A549 (cell line): Measurements from ENCODE around the gene FUOM.

Source experiments
- CHD4 ChIP-seq: fragments of 200-600 bp; sonication (generic); IDR thresholded peaks from 2 replicates; pipeline ENCODE4 v1.6.1; 2016; ENCODE audit warnings: antibody characterized with exemption, mild to moderate bottlenecking, borderline replicate concordance
- EP300 ChIP-seq, 2 experiments: fragments of >200 bp; sonication (Bioruptor Twin); formaldehyde crosslinking; IDR thresholded peaks; 2 replicates in 1 of 2; 3 replicates in 1 of 2; pipeline ENCODE4 v1.6.1; 2016 to 2017
- FOSB ChIP-seq: fragments of 250-450 bp; sonication (Bioruptor Pico); IDR thresholded peaks from 2 replicates; pipeline ENCODE4 v1.5.0; 2020; ENCODE audit warnings: mild to moderate bottlenecking, moderate library complexity
- KDM5A ChIP-seq: fragments of 200-600 bp; sonication (generic); IDR thresholded peaks from 2 replicates; pipeline ENCODE4 v1.6.1; 2016; ENCODE audit warnings: antibody characterized with exemption, mild to moderate bottlenecking
- MAZ ChIP-seq: fragments of 150-350 bp; IDR thresholded peaks from 2 replicates; pipeline ENCODE4 v1.6.1; 2014; ENCODE audit warnings: antibody characterized with exemption, low read depth, low read length, borderline replicate concordance
- MYC ChIP-seq: IDR thresholded peaks from 2 replicates; pipeline ENCODE4 v1.6.1; 2012; ENCODE audit warnings: mild to moderate bottlenecking, inconsistent platforms, low read length, improper control_type of control experiment, borderline replicate concordance
- POLR2A ChIP-seq: IDR thresholded peaks from 2 replicates; pipeline ENCODE4 v1.6.1; 2012; ENCODE audit warnings: mild to moderate bottlenecking, low read length
- RARB ChIP-seq: fragments of 250-450 bp; sonication (Bioruptor Pico); IDR thresholded peaks from 2 replicates; pipeline ENCODE4 v1.8.0; 2021; ENCODE audit warnings: mild to moderate bottlenecking, moderate library complexity
- RFX5 ChIP-seq: fragments of 450-650 bp; IDR thresholded peaks from 2 replicates; pipeline ENCODE4 v1.7.1; 2014; ENCODE audit warnings: antibody characterized with exemption, mild to moderate bottlenecking, moderate library complexity
- RNF2 ChIP-seq: fragments of 200-600 bp; sonication (generic); IDR thresholded peaks from 2 replicates; pipeline ENCODE4 v1.6.1; 2016; ENCODE audit warnings: low read depth, mild to moderate bottlenecking, antibody characterized with exemption, moderate library complexity, borderline replicate concordance
- TF ChIP-seq, protein P1 (sequence below): fragments of >200 bp; sonication (Bioruptor Twin); formaldehyde crosslinking; IDR thresholded peaks from 3 replicates; pipeline ENCODE4 v1.5.1; 2016
- TF ChIP-seq, protein P2 (sequence below): fragments of 200-600 bp; sonication (generic); IDR thresholded peaks from 2 replicates; pipeline ENCODE4 v1.6.1; 2016; ENCODE audit warnings: antibody characterized with exemption, mild to moderate bottlenecking, moderate library complexity

DNA sequence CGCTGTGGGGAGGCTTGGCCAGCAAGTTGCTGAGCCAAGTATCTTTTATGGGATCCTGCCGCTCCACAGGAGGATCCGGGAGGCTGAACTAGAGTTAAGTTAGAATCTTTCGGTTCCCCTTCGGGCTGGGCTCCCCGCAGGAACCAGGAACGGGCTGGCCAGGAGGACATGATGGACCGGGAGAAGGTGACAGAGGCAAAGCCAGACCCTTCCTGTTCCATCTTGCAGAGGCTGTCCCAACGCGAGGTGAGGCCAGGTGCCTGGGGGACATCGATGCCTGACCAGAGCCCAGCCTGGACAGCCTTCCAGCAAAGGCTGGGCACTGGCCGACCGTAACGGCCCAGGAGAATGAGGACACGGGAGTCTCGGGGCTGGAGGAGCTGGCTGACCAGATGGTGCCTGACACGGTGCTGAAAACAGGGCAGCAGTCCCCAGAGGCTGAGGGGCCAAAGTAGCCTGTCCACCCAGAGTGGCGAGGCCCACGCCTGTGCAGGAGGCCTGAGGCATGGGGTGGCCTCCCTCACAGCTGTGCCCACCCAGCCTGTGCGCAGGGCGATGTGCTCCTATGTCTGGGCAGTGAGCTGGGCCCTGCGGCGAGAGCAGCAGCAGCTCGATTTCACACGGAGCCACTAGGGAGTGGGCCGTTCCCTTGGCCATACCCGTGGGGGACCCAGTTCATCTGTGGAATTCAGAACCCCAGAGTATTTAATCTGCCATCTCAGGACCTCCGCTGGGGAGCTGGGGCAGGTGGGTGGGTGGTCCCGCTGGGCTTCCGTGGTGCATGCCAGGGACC, 19.4 kb upstream of the FUOM start:
- TF ChIP-seq, protein P1, sequence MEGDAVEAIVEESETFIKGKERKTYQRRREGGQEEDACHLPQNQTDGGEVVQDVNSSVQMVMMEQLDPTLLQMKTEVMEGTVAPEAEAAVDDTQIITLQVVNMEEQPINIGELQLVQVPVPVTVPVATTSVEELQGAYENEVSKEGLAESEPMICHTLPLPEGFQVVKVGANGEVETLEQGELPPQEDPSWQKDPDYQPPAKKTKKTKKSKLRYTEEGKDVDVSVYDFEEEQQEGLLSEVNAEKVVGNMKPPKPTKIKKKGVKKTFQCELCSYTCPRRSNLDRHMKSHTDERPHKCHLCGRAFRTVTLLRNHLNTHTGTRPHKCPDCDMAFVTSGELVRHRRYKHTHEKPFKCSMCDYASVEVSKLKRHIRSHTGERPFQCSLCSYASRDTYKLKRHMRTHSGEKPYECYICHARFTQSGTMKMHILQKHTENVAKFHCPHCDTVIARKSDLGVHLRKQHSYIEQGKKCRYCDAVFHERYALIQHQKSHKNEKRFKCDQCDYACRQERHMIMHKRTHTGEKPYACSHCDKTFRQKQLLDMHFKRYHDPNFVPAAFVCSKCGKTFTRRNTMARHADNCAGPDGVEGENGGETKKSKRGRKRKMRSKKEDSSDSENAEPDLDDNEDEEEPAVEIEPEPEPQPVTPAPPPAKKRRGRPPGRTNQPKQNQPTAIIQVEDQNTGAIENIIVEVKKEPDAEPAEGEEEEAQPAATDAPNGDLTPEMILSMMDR: no peak
- no peak for TF ChIP-seq RARB (CRISPR knock-in tag)
- no peak for TF ChIP-seq CHD4
- TF ChIP-seq KDM5A: no peak
- no peak for TF ChIP-seq POLR2A
- TF ChIP-seq MYC: no peak
- TF ChIP-seq EP300 (IDR thresholded peaks at IDR 0.05): no peak
- TF ChIP-seq RFX5: no peak
- no peak for TF ChIP-seq MAZ
- TF ChIP-seq, protein P2, sequence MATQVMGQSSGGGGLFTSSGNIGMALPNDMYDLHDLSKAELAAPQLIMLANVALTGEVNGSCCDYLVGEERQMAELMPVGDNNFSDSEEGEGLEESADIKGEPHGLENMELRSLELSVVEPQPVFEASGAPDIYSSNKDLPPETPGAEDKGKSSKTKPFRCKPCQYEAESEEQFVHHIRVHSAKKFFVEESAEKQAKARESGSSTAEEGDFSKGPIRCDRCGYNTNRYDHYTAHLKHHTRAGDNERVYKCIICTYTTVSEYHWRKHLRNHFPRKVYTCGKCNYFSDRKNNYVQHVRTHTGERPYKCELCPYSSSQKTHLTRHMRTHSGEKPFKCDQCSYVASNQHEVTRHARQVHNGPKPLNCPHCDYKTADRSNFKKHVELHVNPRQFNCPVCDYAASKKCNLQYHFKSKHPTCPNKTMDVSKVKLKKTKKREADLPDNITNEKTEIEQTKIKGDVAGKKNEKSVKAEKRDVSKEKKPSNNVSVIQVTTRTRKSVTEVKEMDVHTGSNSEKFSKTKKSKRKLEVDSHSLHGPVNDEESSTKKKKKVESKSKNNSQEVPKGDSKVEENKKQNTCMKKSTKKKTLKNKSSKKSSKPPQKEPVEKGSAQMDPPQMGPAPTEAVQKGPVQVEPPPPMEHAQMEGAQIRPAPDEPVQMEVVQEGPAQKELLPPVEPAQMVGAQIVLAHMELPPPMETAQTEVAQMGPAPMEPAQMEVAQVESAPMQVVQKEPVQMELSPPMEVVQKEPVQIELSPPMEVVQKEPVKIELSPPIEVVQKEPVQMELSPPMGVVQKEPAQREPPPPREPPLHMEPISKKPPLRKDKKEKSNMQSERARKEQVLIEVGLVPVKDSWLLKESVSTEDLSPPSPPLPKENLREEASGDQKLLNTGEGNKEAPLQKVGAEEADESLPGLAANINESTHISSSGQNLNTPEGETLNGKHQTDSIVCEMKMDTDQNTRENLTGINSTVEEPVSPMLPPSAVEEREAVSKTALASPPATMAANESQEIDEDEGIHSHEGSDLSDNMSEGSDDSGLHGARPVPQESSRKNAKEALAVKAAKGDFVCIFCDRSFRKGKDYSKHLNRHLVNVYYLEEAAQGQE: no peak
- no peak for TF ChIP-seq FOSB (CRISPR knock-in tag)
- no peak for TF ChIP-seq RNF2
